ENCODE data around the gene PRPF40A. TPM values are rescaled to one million over a fixed set of nuclear protein-coding genes. Genes with fewer than 3 reads are reported as not detected.

PRPF40A gene
- total and polyA plus RNA-seq, 2 of the 13 experiments (the other 11 are each of a cell fraction or from before 2014, with no cell fraction given) = 146 to 207 TPM

DNA sequence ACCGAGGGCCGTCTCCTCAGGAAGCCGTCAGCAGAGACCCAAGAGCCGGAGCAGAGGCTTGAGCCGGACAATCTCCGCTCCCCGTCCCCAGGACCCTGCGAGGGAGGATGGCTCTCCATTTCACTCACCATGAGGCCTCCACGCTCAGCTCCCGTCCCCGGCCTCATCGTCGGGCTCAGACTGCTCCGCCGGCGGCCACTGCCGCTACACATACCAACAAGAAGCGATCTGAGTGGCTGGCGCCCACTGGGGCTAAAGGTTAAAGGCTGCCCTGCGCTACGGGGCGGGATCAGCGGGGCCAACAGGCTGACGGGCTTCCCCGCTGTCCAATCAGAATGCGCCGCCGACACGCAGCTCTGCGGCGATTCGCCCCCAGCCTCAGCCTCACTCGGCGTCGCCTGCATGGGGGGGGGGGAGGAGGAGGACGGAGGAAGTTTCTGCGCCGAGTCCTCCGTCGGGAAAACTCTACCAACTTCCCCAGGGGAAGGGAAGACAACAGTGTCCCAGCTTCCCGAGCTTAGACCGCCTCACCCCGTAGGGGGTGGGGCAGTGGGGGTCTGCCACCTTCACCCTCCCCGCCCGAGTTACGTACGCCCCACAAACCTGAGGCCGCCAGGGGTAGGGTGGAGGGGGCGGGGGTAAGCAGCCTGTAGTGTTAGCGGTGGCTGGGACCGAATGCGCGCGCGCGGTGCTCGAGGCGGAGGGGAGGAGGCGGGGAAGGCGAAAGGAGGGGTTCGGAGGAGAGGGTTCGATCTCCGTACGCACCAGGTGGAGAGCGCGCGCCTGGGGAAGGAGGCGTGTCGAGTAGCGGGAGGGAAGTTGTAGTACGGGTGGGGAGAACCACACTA, at the start of gene PRPF40A (continued):
- TF ChIP-seq, protein P1, sequence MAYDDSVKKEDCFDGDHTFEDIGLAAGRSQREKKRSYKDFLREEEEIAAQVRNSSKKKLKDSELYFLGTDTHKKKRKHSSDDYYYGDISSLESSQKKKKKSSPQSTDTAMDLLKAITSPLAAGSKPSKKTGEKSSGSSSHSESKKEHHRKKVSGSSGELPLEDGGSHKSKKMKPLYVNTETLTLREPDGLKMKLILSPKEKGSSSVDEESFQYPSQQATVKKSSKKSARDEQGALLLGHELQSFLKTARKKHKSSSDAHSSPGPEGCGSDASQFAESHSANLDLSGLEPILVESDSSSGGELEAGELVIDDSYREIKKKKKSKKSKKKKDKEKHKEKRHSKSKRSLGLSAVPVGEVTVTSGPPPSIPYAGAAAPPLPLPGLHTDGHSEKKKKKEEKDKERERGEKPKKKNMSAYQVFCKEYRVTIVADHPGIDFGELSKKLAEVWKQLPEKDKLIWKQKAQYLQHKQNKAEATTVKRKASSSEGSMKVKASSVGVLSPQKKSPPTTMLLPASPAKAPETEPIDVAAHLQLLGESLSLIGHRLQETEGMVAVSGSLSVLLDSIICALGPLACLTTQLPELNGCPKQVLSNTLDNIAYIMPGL (CRISPR knock-in tag; IDR thresholded peaks at IDR 0.05; ENCODE audit: borderline replicate concordance in 1 of 2, low read depth in 1 of 2) = peak; percentile 89 to 91
- TF ChIP-seq ZNF605 (CRISPR knock-in tag; IDR thresholded peaks at IDR 0.05) (peak; percentile 12), ZNF713 (CRISPR knock-in tag; IDR thresholded peaks at IDR 0.05) (no peak; the same call in 1 of the 2 replicates), ZEB1 (IDR thresholded peaks at IDR 0.05; ENCODE audit: insufficient replicate concordance, low read depth) (no peak), ZNF333 (CRISPR knock-in tag; IDR thresholded peaks at IDR 0.05; ENCODE audit: borderline replicate concordance) (0 out of 2 replicates have a peak, but pooled peaks have one; percentile 38), HDAC2 (CRISPR knock-in tag; IDR thresholded peaks at IDR 0.05) (peak; percentile 44), SNAI1 (CRISPR knock-in tag; IDR thresholded peaks at IDR 0.05; ENCODE audit: borderline replicate concordance) (peak; percentile 95; the same call in 1 of the 2 replicates), MTF1 (CRISPR knock-in tag; IDR thresholded peaks at IDR 0.05) (no peak), ZNF747 (CRISPR knock-in tag; IDR thresholded peaks at IDR 0.05; ENCODE audit: borderline replicate concordance) (no peak; the same call in 1 of the 2 replicates), TBX2 (CRISPR knock-in tag; IDR thresholded peaks at IDR 0.05; ENCODE audit: borderline replicate concordance) (no peak), RXRA (CRISPR knock-in tag; IDR thresholded peaks at IDR 0.05) (peak; percentile 83), ZNF672 (CRISPR knock-in tag; IDR thresholded peaks at IDR 0.05) (no peak), GATA4 (IDR thresholded peaks at IDR 0.05; ENCODE audit: borderline replicate concordance, low read depth) (peak; percentile 67; the same call in 1 of the 2 replicates), IRF2 (CRISPR knock-in tag; IDR thresholded peaks at IDR 0.05) (peak; percentile 89), FOSL1 (CRISPR knock-in tag; IDR thresholded peaks at IDR 0.05; ENCODE audit: borderline replicate concordance) (no peak), ZNF709 (CRISPR knock-in tag; IDR thresholded peaks at IDR 0.05) (peak; percentile 90; the same call in 1 of the 2 replicates), SRSF4 (IDR thresholded peaks at IDR 0.05; ENCODE audit: low read depth, low read length, poor library complexity, severe bottlenecking) (no peak), JDP2 (CRISPR knock-in tag; IDR thresholded peaks at IDR 0.05; ENCODE audit: borderline replicate concordance) (peak; percentile 10; the same call in 1 of the 2 replicates), ZNF326 (CRISPR knock-in tag; IDR thresholded peaks at IDR 0.05; ENCODE audit: borderline replicate concordance) (no peak)
- TF ChIP-seq, protein P2, sequence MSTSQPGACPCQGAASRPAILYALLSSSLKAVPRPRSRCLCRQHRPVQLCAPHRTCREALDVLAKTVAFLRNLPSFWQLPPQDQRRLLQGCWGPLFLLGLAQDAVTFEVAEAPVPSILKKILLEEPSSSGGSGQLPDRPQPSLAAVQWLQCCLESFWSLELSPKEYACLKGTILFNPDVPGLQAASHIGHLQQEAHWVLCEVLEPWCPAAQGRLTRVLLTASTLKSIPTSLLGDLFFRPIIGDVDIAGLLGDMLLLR (CRISPR knock-in tag; IDR thresholded peaks at IDR 0.05) = peak; percentile 36; the same call in 1 of the 2 replicates
- TF ChIP-seq, protein P3, sequence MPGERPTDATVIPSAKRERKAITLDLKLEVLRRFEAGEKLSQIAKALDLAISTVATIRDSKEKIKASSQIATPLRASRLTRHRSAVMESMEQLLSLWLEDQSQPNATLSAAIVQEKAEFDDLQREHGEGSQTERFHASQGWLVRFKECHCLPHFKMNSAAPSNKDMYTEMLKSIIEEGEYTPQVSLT (CRISPR knock-in tag; IDR thresholded peaks at IDR 0.05; ENCODE audit: borderline replicate concordance, low read depth) = peak; percentile 35; the same call in 1 of the 2 replicates
- TF ChIP-seq, protein P4, sequence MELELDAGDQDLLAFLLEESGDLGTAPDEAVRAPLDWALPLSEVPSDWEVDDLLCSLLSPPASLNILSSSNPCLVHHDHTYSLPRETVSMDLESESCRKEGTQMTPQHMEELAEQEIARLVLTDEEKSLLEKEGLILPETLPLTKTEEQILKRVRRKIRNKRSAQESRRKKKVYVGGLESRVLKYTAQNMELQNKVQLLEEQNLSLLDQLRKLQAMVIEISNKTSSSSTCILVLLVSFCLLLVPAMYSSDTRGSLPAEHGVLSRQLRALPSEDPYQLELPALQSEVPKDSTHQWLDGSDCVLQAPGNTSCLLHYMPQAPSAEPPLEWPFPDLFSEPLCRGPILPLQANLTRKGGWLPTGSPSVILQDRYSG (CRISPR knock-in tag; IDR thresholded peaks at IDR 0.05) = no peak
- TF ChIP-seq, protein P5, sequence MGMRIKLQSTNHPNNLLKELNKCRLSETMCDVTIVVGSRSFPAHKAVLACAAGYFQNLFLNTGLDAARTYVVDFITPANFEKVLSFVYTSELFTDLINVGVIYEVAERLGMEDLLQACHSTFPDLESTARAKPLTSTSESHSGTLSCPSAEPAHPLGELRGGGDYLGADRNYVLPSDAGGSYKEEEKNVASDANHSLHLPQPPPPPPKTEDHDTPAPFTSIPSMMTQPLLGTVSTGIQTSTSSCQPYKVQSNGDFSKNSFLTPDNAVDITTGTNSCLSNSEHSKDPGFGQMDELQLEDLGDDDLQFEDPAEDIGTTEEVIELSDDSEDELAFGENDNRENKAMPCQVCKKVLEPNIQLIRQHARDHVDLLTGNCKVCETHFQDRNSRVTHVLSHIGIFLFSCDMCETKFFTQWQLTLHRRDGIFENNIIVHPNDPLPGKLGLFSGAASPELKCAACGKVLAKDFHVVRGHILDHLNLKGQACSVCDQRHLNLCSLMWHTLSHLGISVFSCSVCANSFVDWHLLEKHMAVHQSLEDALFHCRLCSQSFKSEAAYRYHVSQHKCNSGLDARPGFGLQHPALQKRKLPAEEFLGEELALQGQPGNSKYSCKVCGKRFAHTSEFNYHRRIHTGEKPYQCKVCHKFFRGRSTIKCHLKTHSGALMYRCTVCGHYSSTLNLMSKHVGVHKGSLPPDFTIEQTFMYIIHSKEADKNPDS (CRISPR knock-in tag; IDR thresholded peaks at IDR 0.05) = no peak; the same call in 1 of the 2 replicates

Data from HepG2 (cell line).